G401 (cell line): ENCODE data around the gene FAM240B. TPM values are rescaled to one million over a fixed set of nuclear protein-coding genes. Genes with fewer than 3 reads are reported as not detected.

Experiments
- DNase-seq: peaks from one replicate; pipeline ENCODE4 v3.0.0-alpha.2; 2015; ENCODE audit warnings: low spot score
- in situ Hi-C: cut with HindIII; loops from 2 replicates; pipeline ENCODE4 v1.10.0; 2016; ENCODE audit warnings: low sequenced_read_pairs, mixed read lengths
- total RNA-seq: library from RNA; depleted of rRNA; stranded (reverse); fragments of >200 nt; shearing (Covaris generic); gene quantifications from 2 replicates; pipeline ENCODE4 v1.2.3, GENCODE V29; 2014; rRNA removed

Gene FAM240B
- total RNA-seq, 1 experiment from 2014 or later, result not detected

DNA sequence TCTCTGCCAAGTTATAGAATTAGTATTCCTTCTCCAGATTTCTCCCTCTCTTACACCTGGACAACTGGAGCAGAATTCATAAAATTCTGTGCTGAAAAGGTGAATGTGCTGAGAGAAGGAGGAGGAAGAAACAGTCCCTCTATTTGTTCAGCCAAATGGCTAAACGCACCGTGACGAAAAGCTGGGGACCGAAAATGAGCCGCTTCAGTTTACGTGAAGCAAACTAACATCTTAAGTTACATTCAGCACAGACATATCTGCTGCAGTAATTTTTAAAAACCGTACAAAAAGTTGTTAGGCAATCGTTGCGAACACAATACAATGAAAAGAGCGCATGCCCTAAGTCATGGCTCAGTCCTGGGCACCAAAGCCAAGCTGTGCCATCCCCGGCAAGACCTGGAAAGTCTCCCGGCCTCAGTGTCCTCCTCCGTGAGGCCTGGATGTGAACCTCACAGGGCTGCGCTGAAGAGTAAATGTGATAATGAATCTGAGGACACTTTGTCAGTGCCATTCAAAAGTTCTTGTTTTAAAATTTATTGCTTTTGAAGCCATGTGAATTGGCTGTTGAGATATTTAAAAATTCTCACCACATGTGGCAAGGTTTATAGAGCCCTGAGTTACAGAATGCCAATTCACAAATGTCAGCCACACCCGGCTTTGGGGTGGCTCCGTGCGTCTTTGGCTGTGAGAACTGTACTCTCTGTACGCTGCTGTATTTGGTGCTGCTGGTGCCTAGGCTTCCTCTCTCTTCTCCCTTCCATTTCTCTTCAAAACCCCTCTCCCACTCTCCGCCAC, 46.3 kb downstream of the FAM240B start:
- in situ Hi-C loops, result no loop called here
- no peak for DNase-seq

DNA sequence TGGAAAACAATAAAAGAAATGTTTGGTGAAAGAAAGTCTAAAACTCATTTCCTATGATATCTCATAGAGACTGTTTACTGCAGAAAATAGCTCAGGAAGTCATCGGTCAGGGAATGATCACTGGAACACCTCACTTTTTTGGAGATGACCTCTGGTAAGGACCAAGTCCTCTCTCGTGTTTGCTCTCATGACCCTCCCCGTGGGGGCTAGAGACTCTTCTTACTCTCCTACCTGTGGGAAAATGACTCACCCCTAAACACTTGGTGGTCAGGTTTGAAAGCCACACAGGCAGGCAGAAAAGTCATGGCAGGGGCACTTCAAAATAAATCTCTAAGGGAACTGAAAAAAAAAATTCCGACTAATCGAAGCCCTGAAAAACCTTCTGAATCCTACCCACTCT, 48.2 kb downstream of the FAM240B start:
- no peak for DNase-seq
- in situ Hi-C loops, result no loop called here

DNA sequence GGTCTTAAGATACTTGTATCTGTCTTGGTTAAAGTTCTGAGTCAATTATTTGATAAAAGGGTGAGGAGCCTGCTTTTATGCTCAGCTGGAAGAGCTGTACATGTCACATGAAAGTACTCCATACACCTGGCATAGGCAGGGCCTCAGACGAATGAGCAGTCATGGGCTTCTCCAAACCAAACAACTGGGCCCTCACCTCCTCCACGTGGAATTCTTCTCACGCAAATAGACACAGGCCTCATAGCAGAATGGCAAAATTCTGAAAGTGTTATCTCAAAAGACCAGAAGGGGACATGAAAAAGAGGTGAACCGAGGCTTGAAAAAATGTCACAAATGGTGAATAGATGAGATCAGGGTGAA, 48.6 kb downstream of the FAM240B start:
- in situ Hi-C loops, result no loop called here
- no peak for DNase-seq

DNA sequence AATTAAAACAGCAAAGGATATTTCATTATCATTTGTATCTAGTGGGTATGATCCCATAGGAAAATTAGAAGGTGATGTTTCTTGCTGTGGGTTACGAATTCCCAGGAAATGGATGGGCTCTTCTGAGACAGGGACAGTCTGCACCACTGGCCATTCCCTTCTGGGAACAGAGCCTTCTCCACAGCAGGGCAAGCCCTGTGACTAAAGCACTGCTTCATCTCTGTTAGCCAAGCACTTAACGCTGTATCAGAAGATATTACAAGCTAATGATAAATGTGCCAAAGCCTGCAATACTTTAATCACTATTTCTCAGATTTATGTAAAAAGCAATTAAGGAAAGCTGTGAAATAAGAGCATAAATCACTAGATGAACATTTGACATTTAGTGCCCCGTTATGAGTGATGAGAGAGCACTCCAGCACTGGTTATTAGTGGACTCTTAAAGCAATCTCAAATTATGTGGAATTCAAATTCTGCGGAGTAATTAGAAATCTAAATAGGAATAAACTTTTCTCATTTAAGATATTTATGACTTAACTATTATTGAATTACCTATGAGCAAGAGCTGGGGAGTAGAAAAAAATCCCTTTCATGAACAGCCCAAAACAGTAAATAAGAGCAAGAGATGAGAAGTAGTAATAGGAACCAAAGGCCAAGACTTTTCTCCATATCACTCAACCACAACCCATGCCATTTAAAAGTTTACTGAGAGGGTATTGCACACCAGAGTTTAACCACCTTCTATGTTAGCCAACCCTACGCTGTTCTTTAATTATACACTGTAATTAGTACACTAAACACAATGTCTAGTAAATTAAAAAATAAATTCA, 49.2 kb downstream of the FAM240B start:
- no peak for DNase-seq
- in situ Hi-C loops, result no loop called here

DNA sequence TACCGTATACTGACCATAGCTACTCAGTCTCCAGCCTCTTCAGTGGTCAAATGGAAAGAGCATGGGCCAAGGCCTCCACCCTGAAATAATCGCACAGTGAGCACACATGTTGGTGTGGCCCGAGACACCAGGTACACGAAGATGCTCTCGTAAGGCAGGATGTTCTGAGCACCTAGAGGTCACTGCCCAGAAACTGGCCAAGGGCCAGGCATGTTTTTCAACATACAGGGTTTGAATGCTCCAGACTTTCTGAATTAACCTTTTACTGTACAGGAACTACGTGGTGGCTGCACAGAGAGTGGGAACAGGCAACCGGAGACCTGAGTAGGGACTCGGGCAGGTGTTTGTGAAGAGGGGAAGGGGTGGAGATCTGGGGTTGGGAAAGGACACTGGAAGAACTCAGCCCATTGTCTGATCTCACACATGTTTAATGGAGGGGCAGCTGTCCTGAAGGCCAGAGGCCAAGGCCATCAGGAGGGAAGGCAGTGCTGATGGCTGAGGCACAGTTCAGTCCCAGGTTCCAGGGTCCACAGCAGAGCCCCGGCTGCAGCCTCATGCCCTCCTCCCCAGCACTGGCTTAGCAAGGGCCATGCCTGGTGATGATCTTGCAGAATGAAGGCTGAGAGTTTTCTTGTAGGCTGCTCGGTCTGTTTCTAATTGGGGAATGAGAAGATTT, 51.0 kb downstream of the FAM240B start:
- no peak for DNase-seq
- in situ Hi-C loops, result no loop called here

DNA sequence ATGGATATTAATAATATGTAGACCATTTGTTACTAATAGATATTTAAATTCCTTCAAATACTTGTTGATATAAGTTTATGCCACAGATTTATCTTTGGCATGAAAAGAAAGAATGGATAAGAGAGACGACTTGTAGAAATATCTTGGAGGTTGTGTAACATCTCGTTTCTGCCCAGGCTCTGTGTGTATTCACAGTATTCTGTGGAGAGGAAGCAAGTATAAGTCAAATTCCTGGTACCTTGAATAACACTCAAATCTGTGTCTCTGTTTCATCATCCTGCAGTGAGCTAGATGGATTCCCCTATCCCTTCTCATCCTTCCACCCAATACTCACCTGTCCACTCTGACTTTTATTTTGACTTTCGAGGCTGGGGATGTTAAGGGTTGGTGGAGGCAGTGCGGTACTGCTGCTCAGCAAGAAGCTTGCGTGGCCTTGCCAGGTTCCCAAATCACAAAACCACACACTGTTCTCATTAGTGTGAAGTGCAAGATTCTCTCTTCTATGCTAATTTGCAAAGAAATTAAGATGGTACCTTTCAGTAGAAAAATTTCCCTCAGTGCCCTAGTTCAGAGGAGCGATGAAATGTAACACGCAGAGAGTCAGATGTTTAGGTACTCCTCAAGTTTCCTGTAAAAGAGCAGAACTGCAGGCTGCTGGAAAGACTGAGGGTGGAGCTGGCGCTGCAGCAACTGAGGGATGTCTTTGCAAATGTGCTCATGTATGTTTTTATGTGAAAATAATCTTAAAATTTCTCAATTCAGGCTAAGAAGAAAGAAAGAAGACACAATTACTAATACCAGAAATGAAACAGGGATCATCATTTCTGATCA, 57.0 kb downstream of the FAM240B start:
- DNase-seq, result no peak

DNA sequence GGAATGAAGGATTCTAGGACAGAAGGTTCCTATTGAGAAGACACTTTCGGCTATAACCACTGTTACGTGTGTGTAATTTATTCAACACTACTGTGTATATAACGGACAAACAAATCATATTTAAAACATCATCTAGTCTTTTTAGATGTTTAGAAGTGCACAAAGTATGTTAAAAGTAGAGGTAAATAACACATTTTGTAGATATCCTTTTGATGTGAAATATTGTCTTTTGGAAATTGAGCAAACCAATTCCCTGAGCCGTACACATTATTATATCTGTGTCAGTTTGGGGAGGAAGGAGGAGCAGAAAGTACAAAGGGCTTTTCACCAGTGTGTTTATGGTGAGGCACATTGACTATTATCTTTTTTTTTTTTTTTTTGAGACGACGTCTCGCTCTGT, 60.4 kb downstream of the FAM240B start:
- no peak for DNase-seq
- in situ Hi-C loops, result no loop called here

More for the DNA sequence above, 57.0 kb downstream of the FAM240B start:
- in situ Hi-C loops, result no loop called here

DNA sequence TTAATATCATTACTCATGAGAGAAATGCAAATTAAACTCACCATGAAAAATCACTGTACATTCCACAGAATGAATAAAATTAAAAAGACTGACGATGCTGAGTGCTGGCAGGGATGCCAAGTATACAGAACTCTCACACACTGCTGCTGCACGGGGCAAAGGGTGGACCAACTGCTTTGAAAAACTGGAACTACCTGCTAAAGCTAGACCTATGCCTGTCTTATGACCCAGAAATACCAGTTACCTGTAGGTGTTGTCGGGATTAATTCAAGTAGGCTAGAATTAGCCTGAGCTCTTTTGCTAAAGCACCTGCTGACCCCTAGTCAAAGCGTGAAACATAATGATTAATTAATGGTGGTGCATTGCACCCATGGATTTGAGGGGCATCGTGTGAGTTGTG, 63.0 kb downstream of the FAM240B start:
- in situ Hi-C loops, result no loop called here
- no peak for DNase-seq

DNA sequence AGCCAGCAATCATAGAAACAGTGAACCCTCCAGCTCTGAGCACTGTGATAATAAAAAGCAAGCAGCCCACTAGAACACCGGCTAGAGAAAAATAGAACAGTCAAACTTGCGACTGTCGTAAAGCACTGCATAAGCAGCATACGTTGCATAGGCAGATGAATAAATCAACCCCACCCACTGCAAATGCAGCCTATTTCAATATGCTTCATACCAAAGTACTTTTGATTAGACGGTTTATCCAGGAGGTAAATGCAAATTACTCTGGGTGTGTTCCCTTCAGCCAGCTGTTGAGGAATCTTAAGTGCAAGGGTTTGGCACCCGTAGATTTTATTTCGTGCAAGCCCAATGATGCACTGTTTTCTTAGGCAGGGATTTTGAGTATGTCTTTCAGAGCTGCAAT, 67.4 kb downstream of the FAM240B start:
- in situ Hi-C loops, result no loop called here
- no peak for DNase-seq

DNA sequence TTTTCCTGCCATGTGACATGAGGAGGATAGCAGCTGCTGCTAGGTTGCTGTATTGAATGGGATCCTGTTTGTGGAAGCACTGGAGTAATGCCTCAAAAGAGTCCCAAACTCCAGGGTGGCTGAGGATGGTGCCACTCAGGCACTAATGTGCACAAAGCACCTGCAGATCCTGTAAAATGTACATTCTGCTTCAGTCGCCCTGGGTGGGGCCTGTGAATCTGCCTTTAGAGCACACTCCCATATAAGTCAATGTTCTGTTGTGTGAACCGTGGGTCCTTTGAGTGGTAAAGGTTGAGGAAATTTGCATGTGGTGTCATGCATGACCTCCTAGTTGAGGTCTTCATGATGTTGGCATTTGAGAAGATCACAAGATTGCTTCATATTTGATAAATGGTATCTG, 67.9 kb downstream of the FAM240B start:
- in situ Hi-C loops, result no loop called here
- no peak for DNase-seq

DNA sequence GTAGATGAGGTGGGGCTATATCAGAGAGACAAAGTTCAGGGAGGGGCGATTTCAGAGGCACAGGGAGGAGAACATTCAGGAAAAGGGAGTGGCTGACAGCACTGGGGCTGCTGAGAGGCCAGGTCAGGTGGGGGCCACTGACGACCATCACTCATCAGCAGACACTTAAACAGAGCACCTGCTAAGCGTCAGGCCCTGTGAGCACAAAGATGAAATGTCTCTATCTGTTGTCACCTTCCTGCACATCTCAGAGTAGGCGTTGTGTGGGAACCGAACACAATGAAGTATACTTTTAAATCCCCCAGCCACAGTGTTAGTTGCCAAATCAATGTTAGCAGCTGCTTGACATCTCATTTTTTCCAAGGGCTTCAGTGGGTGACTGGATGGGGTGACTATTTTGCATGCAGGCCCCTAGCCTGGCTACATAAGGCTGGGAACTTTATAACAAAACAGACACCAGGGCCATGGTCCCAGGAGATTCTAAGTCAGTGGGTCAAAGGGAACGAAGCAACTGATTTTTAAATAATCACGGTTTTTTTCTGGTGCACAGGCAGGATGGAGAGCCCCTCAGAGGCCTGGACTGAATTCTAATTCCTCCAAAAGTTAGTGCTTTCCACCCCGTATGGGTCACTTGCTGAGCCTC, 68.4 kb downstream of the FAM240B start:
- no peak for DNase-seq
- in situ Hi-C loops, result no loop called here

DNA sequence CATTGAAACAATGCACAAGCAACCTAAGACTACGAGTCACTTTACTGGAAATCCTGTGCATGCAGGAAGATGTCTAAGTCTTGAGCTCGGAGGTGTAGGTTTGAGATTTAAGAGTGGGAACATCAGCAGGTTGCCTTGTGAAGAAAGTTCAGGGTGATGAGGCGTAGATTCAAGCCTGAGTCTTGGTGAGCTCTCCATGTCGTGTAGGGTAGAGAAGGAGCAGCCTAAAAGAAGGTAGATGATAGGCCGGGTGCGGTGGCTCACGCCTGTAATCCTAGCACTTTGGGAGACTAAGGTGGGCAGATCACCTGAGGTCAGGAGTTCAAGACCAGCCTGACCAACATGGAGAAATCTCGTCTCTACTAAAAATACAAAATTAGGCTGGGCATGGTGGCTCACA, 69.4 kb downstream of the FAM240B start:
- in situ Hi-C loops, result no loop called here

DNA sequence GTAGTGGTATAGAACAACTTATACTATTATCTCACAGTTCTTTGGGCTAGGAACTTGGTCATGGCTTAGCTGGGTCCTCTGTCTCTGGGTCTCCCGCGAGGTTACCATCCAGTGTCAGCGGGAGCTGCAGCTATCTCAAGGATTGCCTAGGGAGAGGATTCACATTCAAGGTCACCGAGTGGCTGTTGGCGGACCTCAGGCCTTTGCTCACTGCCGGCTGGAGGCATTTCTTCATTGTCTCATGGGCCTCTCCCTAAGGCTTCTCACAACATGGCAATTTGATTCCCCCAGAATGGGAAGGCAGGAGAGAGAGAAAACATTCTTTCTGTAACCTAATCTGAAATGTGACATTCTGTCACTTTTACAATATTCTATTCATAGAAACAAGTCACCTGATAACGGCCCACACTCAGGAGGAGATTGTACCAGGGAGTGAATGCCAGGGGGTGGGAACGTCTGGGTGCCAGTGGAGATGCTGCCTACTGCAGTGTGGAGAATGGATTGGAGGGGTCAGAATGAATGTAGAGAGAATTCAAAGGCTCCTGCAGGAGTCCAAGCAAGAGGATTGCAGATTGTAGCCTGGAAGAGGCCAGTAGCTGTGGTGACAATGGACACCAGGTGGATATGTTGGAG, 70.1 kb downstream of the FAM240B start:
- in situ Hi-C loops, result no loop called here
- DNase-seq, result no peak

More for the DNA sequence above, 69.4 kb downstream of the FAM240B start:
- DNase-seq, result no peak

DNA sequence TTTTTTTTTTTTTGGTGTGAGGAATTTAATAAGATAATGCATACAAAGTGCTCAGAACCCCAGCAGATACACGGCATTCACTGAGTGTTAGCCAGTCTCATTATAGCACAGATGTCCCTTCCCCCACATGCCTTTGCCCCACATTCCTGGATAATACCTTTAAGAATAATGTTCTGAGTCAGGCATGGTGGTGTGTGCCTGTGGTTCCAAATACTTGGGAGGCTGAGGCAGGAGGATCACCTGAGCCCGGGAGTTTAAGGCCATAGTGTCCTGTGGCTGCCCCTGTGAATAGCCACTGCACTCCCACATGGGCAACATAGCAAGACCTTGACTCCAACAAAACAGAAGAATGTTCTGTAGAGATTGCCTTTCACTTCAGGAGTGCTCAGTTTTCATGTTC, 75.3 kb downstream of the FAM240B start:
- no peak for DNase-seq
- in situ Hi-C loops, result no loop called here

Other genes starting within 250 kb of the FAM240B start
- gene ANKRD18A, start 99.5 kb downstream of the FAM240B start, total RNA-seq, result 1.5 and 1.6 TPM in 2 replicates